ENCODE measurements around the gene TMEM50A. TPM values are rescaled to one million over a fixed set of nuclear protein-coding genes. Genes with fewer than 3 reads are reported as not detected.
"Not testable (repeated sequence)": the region's sequence is repeated elsewhere in the genome, so short reads cannot be mapped to it uniquely, and the experiment has no call there.

TMEM50A gene
- polyA plus RNA-seq (2013, experiment 1 of 2), result 119 TPM
- polyA plus RNA-seq (2013, experiment 2 of 2), result 130 TPM

GRCh38 chr1:25338188-25338981 is at the start of gene TMEM50A:
TMEM50A (plus strand) TSS chr1:25338334; CDS start chr1:25340487, 2,153 bp downstream.
- WGBS, 2 experiments (ENCODE audit: insufficient coverage in 2 of 2), result 0 to 1% methylated on average over 39 to 41 of the region's 75 CpGs
- Histone ChIP-seq H3K4me1 (ENCODE audit: control insufficient read depth, insufficient read depth, low read length, poor library complexity, severe bottlenecking) (no peaks in the 10 kb centered on the region), H3K9me3 (ENCODE audit: control insufficient read depth, low read length) (no peaks in the 10 kb centered on the region), H3K27ac (ENCODE audit: low read depth, low read length, severe bottlenecking) (peak within 1 kb of the TSS; percentile 90), H3K4me3 (ENCODE audit: extremely low read depth, insufficient read depth, low read length, poor library complexity, severe bottlenecking) (peak within 1 kb of the TSS; percentile 92), H3K36me3 (ENCODE audit: control insufficient read depth, insufficient read depth, low read length) (peaks cover 18% of the 10 kb centered on the region)

DNA sequence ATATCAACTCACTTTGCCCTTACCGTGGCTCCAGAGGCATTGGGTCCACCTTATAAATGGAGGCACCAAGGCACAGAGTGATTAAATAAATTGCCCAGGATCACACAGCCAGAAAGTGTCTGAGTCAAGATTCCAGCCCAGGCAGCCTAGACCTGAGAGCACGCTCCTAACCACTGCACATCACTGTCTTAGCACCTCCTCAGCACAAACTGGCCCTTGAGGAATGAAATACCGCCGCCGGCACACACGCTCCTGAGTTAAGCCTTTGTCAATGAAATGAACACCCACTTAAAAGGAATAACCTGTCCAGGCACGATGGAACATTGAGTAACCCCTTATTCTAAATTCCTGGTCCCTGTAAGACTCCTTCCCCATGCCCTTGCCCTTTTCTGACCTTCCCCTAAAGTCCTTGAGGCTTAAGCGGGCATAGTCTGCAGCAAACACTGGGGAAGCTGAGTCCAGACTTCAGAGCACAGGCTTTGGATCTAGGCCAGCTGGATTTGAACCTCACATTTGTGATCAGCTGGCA is 49.5 kb upstream of the TMEM50A start:
- not testable (repeated sequence) for H3K36me3 ChIP-seq (ENCODE audit: control insufficient read depth, insufficient read depth, low read length); H3K4me1 ChIP-seq (ENCODE audit: control insufficient read depth, insufficient read depth, low read length, poor library complexity, severe bottlenecking); H3K4me3 ChIP-seq (ENCODE audit: extremely low read depth, insufficient read depth, low read length, poor library complexity, severe bottlenecking); H3K27ac ChIP-seq (ENCODE audit: low read depth, low read length, severe bottlenecking); H3K9me3 ChIP-seq (ENCODE audit: control insufficient read depth, low read length)
- no CpG with 5 or more reads among the region's 8 CpGs for WGBS, 2 experiments (ENCODE audit: insufficient coverage in 2 of 2)

DNA sequence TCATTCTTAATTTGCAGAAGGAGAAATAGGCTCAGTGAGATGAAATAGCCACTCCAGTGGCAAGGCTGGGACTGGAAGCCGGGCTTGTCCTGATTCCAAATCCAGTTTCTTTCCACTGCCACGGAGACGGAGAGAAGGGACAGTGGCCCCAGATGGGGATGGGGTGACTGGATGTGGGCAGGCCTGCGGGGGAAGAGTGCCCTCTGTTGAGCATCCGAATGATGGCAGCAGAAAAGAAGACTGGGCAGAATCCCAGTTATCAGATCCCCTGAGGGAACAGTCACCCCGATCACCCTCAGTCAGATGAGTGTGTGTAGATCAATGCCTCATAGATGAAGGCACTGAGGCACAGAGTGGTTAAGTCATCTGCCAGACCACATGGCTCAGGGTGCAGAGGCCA is 48.1 kb upstream of the TMEM50A start:
- WGBS, 2 experiments (ENCODE audit: insufficient coverage in 2 of 2), result no CpG with 5 or more reads among the region's 6 CpGs
- not testable (repeated sequence) for H3K27ac ChIP-seq (ENCODE audit: low read depth, low read length, severe bottlenecking); H3K36me3 ChIP-seq (ENCODE audit: control insufficient read depth, insufficient read depth, low read length); H3K4me1 ChIP-seq (ENCODE audit: control insufficient read depth, insufficient read depth, low read length, poor library complexity, severe bottlenecking); H3K4me3 ChIP-seq (ENCODE audit: extremely low read depth, insufficient read depth, low read length, poor library complexity, severe bottlenecking); H3K9me3 ChIP-seq (ENCODE audit: control insufficient read depth, low read length)

- H3K4me3 ChIP-seq (ENCODE audit: extremely low read depth, insufficient read depth, low read length, poor library complexity, severe bottlenecking); H3K36me3 ChIP-seq (ENCODE audit: control insufficient read depth, insufficient read depth, low read length); H3K9me3 ChIP-seq (ENCODE audit: control insufficient read depth, low read length); H3K4me1 ChIP-seq (ENCODE audit: control insufficient read depth, insufficient read depth, low read length, poor library complexity, severe bottlenecking); H3K27ac ChIP-seq (ENCODE audit: low read depth, low read length, severe bottlenecking): not testable (repeated sequence)
- WGBS, 2 experiments (ENCODE audit: insufficient coverage in 2 of 2), result no CpG with 5 or more reads among the region's 2 CpGs
Observed at GRCh38 chr1:25293426-25293825, 44.7 kb upstream of the TMEM50A start.

GRCh38 chr1:25294889-25295826 is 43.0 kb upstream of the TMEM50A start:
- H3K4me1 ChIP-seq (ENCODE audit: control insufficient read depth, insufficient read depth, low read length, poor library complexity, severe bottlenecking); H3K36me3 ChIP-seq (ENCODE audit: control insufficient read depth, insufficient read depth, low read length); H3K9me3 ChIP-seq (ENCODE audit: control insufficient read depth, low read length); H3K27ac ChIP-seq (ENCODE audit: low read depth, low read length, severe bottlenecking); H3K4me3 ChIP-seq (ENCODE audit: extremely low read depth, insufficient read depth, low read length, poor library complexity, severe bottlenecking): not testable (repeated sequence)
- 83 to 87% methylated on average over 2 to 4 of the region's 14 CpGs for WGBS, 2 experiments (ENCODE audit: insufficient coverage in 2 of 2)

- H3K27ac ChIP-seq (ENCODE audit: low read depth, low read length, severe bottlenecking); H3K4me1 ChIP-seq (ENCODE audit: control insufficient read depth, insufficient read depth, low read length, poor library complexity, severe bottlenecking); H3K4me3 ChIP-seq (ENCODE audit: extremely low read depth, insufficient read depth, low read length, poor library complexity, severe bottlenecking); H3K9me3 ChIP-seq (ENCODE audit: control insufficient read depth, low read length); H3K36me3 ChIP-seq (ENCODE audit: control insufficient read depth, insufficient read depth, low read length): not testable (repeated sequence)
- WGBS, 2 experiments (ENCODE audit: insufficient coverage in 2 of 2), result 80% methylated on average over 1 of the region's 8 CpGs; no CpG with 5 or more reads in 1 of the 2 experiments
Observed at GRCh38 chr1:25296501-25296900, 41.6 kb upstream of the TMEM50A start.

DNA sequence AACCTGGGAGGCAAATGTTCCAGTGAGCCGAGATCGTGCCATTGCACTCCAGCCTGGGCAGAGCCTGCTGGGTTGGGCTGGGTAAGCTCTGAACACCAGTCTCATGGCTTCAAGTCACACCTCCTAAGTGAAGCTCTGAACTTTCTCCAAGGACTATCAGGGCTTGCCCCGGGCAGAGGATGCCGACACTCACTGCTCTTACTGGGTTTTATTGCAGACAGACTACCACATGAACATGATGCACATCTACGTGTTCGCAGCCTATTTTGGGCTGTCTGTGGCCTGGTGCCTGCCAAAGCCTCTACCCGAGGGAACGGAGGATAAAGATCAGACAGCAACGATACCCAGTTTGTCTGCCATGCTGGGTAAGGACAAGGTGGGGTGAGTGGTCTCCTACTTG is 37.4 kb upstream of the TMEM50A start:
- H3K4me1 ChIP-seq (ENCODE audit: control insufficient read depth, insufficient read depth, low read length, poor library complexity, severe bottlenecking); H3K27ac ChIP-seq (ENCODE audit: low read depth, low read length, severe bottlenecking); H3K4me3 ChIP-seq (ENCODE audit: extremely low read depth, insufficient read depth, low read length, poor library complexity, severe bottlenecking); H3K36me3 ChIP-seq (ENCODE audit: control insufficient read depth, insufficient read depth, low read length); H3K9me3 ChIP-seq (ENCODE audit: control insufficient read depth, low read length): not testable (repeated sequence)
- WGBS, 2 experiments (ENCODE audit: insufficient coverage in 2 of 2), result 90 to 94% methylated on average over 7 of the region's 9 CpGs

DNA sequence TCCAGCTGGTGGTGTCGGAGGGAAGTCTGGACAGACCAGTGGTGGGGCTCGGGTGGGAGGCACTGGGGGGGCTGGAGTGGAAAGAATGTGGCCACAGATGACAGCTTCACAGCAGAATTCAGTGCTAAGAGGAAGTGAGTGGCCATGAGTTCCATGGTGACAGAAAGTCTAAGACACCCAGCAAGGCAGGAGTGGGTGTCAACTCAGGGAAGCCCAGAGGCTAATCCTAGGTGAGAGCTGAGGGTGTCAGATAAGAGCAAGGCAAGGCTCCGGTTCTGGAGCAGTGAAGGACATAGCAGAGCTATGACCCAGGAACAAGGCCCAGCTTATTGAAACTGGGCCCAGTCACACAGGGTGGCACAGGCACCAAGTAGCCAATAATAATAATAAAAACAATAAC is 35.8 kb upstream of the TMEM50A start:
- WGBS, 2 experiments (ENCODE audit: insufficient coverage in 2 of 2), result 67% methylated on average over 1 of the region's 3 CpGs; no CpG with 5 or more reads in 1 of the 2 experiments
- not testable (repeated sequence) for H3K36me3 ChIP-seq (ENCODE audit: control insufficient read depth, insufficient read depth, low read length); H3K9me3 ChIP-seq (ENCODE audit: control insufficient read depth, low read length); H3K4me1 ChIP-seq (ENCODE audit: control insufficient read depth, insufficient read depth, low read length, poor library complexity, severe bottlenecking); H3K4me3 ChIP-seq (ENCODE audit: extremely low read depth, insufficient read depth, low read length, poor library complexity, severe bottlenecking); H3K27ac ChIP-seq (ENCODE audit: low read depth, low read length, severe bottlenecking)

- 93 to 100% methylated on average over 2 to 3 of the region's 4 CpGs for WGBS, 2 experiments (ENCODE audit: insufficient coverage in 2 of 2)
- H3K4me3 ChIP-seq (ENCODE audit: extremely low read depth, insufficient read depth, low read length, poor library complexity, severe bottlenecking); H3K9me3 ChIP-seq (ENCODE audit: control insufficient read depth, low read length); H3K36me3 ChIP-seq (ENCODE audit: control insufficient read depth, insufficient read depth, low read length); H3K4me1 ChIP-seq (ENCODE audit: control insufficient read depth, insufficient read depth, low read length, poor library complexity, severe bottlenecking); H3K27ac ChIP-seq (ENCODE audit: low read depth, low read length, severe bottlenecking): not testable (repeated sequence)
Observed at GRCh38 chr1:25304936-25305335, 33.2 kb upstream of the TMEM50A start.

DNA sequence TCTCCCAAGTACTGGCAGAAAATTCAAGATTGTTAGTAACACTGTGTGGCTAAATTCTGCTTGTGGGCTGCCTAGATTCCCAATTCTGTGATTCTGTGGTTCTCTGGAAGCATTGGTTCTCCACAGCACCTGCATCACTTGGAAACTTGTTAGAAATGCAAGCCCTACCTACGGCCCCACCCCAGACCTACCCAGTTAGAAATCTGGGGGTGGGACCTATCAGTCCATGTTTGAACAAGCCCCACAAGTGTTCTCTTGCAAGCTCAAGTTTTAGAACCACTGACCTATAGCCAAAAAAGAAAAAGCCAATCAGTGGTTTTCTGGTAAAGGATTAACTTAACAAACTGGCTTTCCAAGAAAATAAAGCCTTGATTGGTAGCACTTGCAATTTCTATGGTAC is 30.0 kb upstream of the TMEM50A start:
- WGBS, 2 experiments (ENCODE audit: insufficient coverage in 2 of 2), result no CpG with 5 or more reads among the region's 1 CpG

More for the DNA sequence above, 30.0 kb upstream of the TMEM50A start:
- not testable (repeated sequence) for H3K4me1 ChIP-seq (ENCODE audit: control insufficient read depth, insufficient read depth, low read length, poor library complexity, severe bottlenecking); H3K27ac ChIP-seq (ENCODE audit: low read depth, low read length, severe bottlenecking); H3K9me3 ChIP-seq (ENCODE audit: control insufficient read depth, low read length); H3K4me3 ChIP-seq (ENCODE audit: extremely low read depth, insufficient read depth, low read length, poor library complexity, severe bottlenecking); H3K36me3 ChIP-seq (ENCODE audit: control insufficient read depth, insufficient read depth, low read length)
